OCI-LY7 (cell line): ENCODE measurements around the gene LRRC42. TPM values are rescaled to one million over a fixed set of nuclear protein-coding genes. Genes with fewer than 3 reads are reported as not detected.

ENCODE experiments used
- BruUV-seq: library from RNA; stranded (reverse); fragments of 400-500 nt; replicated peaks from 2 replicates; lab custom pipeline; 2021; lab: Mats Ljungman, UMichigan
- CTCF ChIA-PET: fragments of 300-600 bp; sonication (Branson Sonifier 250); formaldehyde crosslinking; loops from one replicate; lab custom pipeline; 2022; ENCODE audit warnings: antibody characterized with exemption; ENCODE audit not compliant: unreplicated experiment; lab: Charles Lee
- POLR2A ChIA-PET: fragments of 300-600 bp; sonication (Branson Sonifier 250); formaldehyde crosslinking; loops from one replicate; lab custom pipeline; 2022; ENCODE audit warnings: antibody characterized with exemption; lab: Charles Lee
- DNase-seq: peaks from one replicate; pipeline ENCODE4 v3.0.0-alpha.2; 2015; ENCODE audit warnings: low spot score
- H2AFZ ChIP-seq: fragments of 200-600 bp; sonication (generic), shearing (Covaris generic); 2 replicates; pipeline ENCODE4 v1.6.1; 2014; ENCODE audit warnings: mild to moderate bottlenecking, antibody characterized with exemption, low read length, moderate library complexity
- H3K27ac ChIP-seq: fragments of 200-600 bp; sonication (generic); 2 replicates; pipeline ENCODE4 v1.5.1; 2014; ENCODE audit warnings: mixed run types, low read depth, mild to moderate bottlenecking, moderate library complexity, low read length, inconsistent platforms; ENCODE audit not compliant: poor library complexity, severe bottlenecking
- H3K36me3 ChIP-seq: fragments of 200-600 bp; sonication (generic); 2 replicates; pipeline ENCODE4 v1.6.1; 2014; ENCODE audit warnings: mild to moderate bottlenecking, antibody characterized with exemption, low read length, moderate library complexity, mixed read lengths; ENCODE audit not compliant: insufficient read depth
- H3K4me1 ChIP-seq: fragments of 200-600 bp; sonication (generic); 2 replicates; pipeline ENCODE4 v1.5.1; 2014; ENCODE audit warnings: mild to moderate bottlenecking, low read length; ENCODE audit not compliant: insufficient read depth, poor library complexity, severe bottlenecking
- H3K4me2 ChIP-seq: fragments of 200-600 bp; sonication (generic); 2 replicates; pipeline ENCODE4 v1.6.1; 2014; ENCODE audit warnings: mild to moderate bottlenecking, low read length
- H3K4me3 ChIP-seq: fragments of 200-600 bp; sonication (generic); 2 replicates; pipeline ENCODE4 v1.5.1; 2014; ENCODE audit warnings: mild to moderate bottlenecking, low read depth, low read length; ENCODE audit not compliant: poor library complexity, severe bottlenecking
- H3K79me2 ChIP-seq: fragments of 200-600 bp; sonication (generic); 2 replicates; pipeline ENCODE4 v1.6.1; 2016; ENCODE audit warnings: low read depth, mild to moderate bottlenecking, low read length, moderate library complexity, mixed read lengths; ENCODE audit not compliant: insufficient read depth
- H3K9me2 ChIP-seq: fragments of 200-600 bp; sonication (generic); 2 replicates; pipeline ENCODE4 v1.6.1; 2016; ENCODE audit warnings: mild to moderate bottlenecking, low read length, mixed read lengths; ENCODE audit not compliant: insufficient read depth
- H3K9me3 ChIP-seq: fragments of 200-600 bp; sonication (generic); 2 replicates; pipeline ENCODE4 v1.6.1; 2014; ENCODE audit warnings: mild to moderate bottlenecking, mixed run types, low read length, mixed read lengths
- H4K20me1 ChIP-seq: fragments of 200-600 bp; sonication (generic); 2 replicates; pipeline ENCODE4 v1.6.1; 2014; ENCODE audit warnings: mild to moderate bottlenecking, antibody characterized with exemption, low read length, moderate library complexity, mixed read lengths; ENCODE audit not compliant: insufficient read depth
- CTCF ChIP-seq: fragments of 200-600 bp; sonication (generic); conservative IDR thresholded peaks from 2 replicates; pipeline ENCODE4 v1.5.1; 2014; ENCODE audit warnings: mild to moderate bottlenecking, antibody characterized with exemption, low read length, moderate library complexity, mixed read lengths
- EZH2phosphoT487 ChIP-seq: fragments of 200-600 bp; sonication (generic); IDR thresholded peaks from 2 replicates; pipeline ENCODE4 v1.6.1; 2018; ENCODE audit warnings: low read depth, borderline replicate concordance, mild to moderate bottlenecking, mixed run types, antibody characterized with exemption, low read length, moderate library complexity, mixed read lengths
- intact Hi-C: fragments of 100-400 bp; cut with micrococcal nuclease; formaldehyde crosslinking; loops from one replicate; pipeline ENCODE4 v1.10.0; 2022; ENCODE audit not compliant: unreplicated experiment
- total RNA-seq, 2 experiments: library from RNA; depleted of rRNA in 1 of 2; stranded (reverse); fragments of >200 nt in 1 of 2; shearing (Covaris generic) in 1 of 2; gene quantifications; 2 replicates each; pipeline ENCODE4 v1.2.3, GENCODE V29; 2014 to 2022

Gene LRRC42
- total RNA-seq, 2 experiments from 2014 or later: 17.5 to 18.5 TPM

GRCh38 chr1:53963460-53963859 is 17.3 kb downstream of the LRRC42 start:
- intact Hi-C loops: no loop called here

GRCh38 chr1:53964109-53964508 is 18.0 kb downstream of the LRRC42 start:
- Histone ChIP-seq H3K9me3 (no peaks in the 10 kb centered on the region), H3K9me2 (no peaks in the 10 kb centered on the region), H3K4me3 (no peak overlapping the region), H2AFZ (no peak overlapping the region), H3K27ac (no peak overlapping the region), H3K36me3 (peaks cover 71% of the 10 kb centered on the region), H3K4me1 (no peaks in the 10 kb centered on the region), H4K20me1 (no peaks in the 10 kb centered on the region), H3K79me2 (no peaks in the 10 kb centered on the region), H3K4me2 (no peak overlapping the region)
- DNase-seq: no peak
- no TSS peak for BruUV-seq
- CTCF ChIA-PET: interaction anchor here (0.6 kb wide), 1 partner anchor 75 kb away, joined by 3 read pairs; the partner anchor contains the start of gene YIPF1
- TF ChIP-seq EZH2phosphoT487 (no peak), CTCF (no peak)
- intact Hi-C loops: no loop called here
- POLR2A ChIA-PET: interaction anchor here (0.6 kb wide), 1 partner anchor 175 kb away, joined by 4 read pairs; no protein-coding TSS in a partner anchor

More at GRCh38 chr1:53963460-53963859, 17.3 kb downstream of the LRRC42 start:
- H4K20me1 ChIP-seq: no peaks in the 10 kb centered on the region
- H3K79me2 ChIP-seq: no peaks in the 10 kb centered on the region
- BruUV-seq: no TSS peak
- H3K36me3 ChIP-seq: peaks cover 69% of the 10 kb centered on the region
- H3K27ac ChIP-seq: no peak overlapping the region
- no peak overlapping the region for H2AFZ ChIP-seq
- no peak overlapping the region for H3K4me2 ChIP-seq
- no peaks in the 10 kb centered on the region for H3K9me3 ChIP-seq
- no peaks in the 10 kb centered on the region for H3K4me1 ChIP-seq
- H3K4me3 ChIP-seq: no peak overlapping the region
- H3K9me2 ChIP-seq: no peaks in the 10 kb centered on the region
- peak; percentile 9 for DNase-seq
- TF ChIP-seq EZH2phosphoT487 (no peak), CTCF (no peak)
- ChIA-PET CTCF (no interaction called here), POLR2A (interaction anchor here (0.6 kb wide), 2 partner anchors 174 to 575 kb away, joined by 4 to 5 read pairs; no protein-coding TSS in a partner anchor)

GRCh38 chr1:53966794-53967193 is 20.6 kb downstream of the LRRC42 start:
- H4K20me1 ChIP-seq: no peaks in the 10 kb centered on the region
- ChIA-PET CTCF (no interaction called here), POLR2A (no interaction called here)
- H3K79me2 ChIP-seq: no peaks in the 10 kb centered on the region
- BruUV-seq: no TSS peak
- no peak for DNase-seq
- peaks cover 53% of the 10 kb centered on the region for H3K36me3 ChIP-seq
- intact Hi-C loops: no loop called here
- no peaks in the 10 kb centered on the region for H3K4me1 ChIP-seq
- no peak overlapping the region for H3K4me3 ChIP-seq
- no peaks in the 10 kb centered on the region for H3K9me3 ChIP-seq
- H3K9me2 ChIP-seq: no peaks in the 10 kb centered on the region
- H3K27ac ChIP-seq: no peak overlapping the region
- no peak for TF ChIP-seq CTCF
- TF ChIP-seq EZH2phosphoT487: no peak
- H2AFZ ChIP-seq: no peak overlapping the region
- no peak overlapping the region for H3K4me2 ChIP-seq
